Vagina (tissue), 2 donors: ENCODE results near the gene ENTHD1.

Experiments
- POLR2A ChIP-seq, 2 donors: fragments of 450-650 bp; IDR thresholded peaks; one replicate each; pipeline ENCODE4 v1.6.1; 2017; ENCODE audit warnings: antibody characterized with exemption in 2 of 2, mild to moderate bottlenecking in 2 of 2, moderate library complexity in 2 of 2
- POLR2AphosphoS5 ChIP-seq, 2 donors: sonication (generic); formaldehyde crosslinking; IDR thresholded peaks; one replicate each; pipeline ENCODE4 v1.9.0; 2017; ENCODE audit warnings: antibody characterized with exemption in 2 of 2, mild to moderate bottlenecking in 2 of 2, low read depth in 1 of 2; ENCODE audit not compliant: insufficient read depth in 1 of 2
- TF ChIP-seq, protein P1 (sequence below), 3 experiments: fragments of 450-650 bp in 2 of 3; fragments of 200-600 bp in 1 of 3; sonication (generic) in 1 of 3; IDR thresholded peaks; one replicate each; pipeline ENCODE4 v1.5.1; 2017 to 2019; ENCODE audit warnings: antibody characterized with exemption in 3 of 3, mild to moderate bottlenecking in 2 of 3, moderate library complexity in 2 of 3

DNA sequence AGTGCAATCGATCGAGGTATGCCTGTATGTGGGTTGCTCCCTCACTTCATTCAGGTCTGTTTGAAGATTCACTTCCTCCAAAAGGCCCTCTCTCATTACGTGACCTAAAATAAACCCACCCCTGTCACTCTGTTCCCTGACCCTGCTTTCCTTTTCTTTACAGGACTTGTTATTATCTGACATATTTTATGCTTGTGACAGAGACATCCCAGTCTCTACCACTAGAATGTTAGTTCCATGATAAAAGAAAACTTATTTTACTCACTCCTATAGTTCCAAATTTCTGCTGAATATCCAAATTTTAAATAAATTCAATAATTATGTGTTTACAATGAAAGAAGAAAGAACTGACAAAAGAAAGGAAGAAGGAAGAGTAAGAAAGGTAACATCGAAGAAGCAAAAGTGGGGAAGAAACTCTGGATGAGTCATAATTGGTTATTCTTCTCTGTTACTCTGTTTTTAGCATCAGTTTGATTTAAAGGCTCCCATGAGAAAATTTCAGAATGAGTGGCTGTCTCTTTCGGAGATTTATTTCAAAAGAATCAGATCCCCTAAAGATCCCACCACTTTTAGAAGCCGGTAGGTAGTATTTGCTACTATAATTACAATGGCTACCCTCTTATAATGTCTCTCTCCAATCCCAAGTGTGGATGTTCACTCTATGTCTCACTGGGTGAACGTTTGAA lies 33.5 kb downstream of the ENTHD1 start:
- TF ChIP-seq, protein P1, sequence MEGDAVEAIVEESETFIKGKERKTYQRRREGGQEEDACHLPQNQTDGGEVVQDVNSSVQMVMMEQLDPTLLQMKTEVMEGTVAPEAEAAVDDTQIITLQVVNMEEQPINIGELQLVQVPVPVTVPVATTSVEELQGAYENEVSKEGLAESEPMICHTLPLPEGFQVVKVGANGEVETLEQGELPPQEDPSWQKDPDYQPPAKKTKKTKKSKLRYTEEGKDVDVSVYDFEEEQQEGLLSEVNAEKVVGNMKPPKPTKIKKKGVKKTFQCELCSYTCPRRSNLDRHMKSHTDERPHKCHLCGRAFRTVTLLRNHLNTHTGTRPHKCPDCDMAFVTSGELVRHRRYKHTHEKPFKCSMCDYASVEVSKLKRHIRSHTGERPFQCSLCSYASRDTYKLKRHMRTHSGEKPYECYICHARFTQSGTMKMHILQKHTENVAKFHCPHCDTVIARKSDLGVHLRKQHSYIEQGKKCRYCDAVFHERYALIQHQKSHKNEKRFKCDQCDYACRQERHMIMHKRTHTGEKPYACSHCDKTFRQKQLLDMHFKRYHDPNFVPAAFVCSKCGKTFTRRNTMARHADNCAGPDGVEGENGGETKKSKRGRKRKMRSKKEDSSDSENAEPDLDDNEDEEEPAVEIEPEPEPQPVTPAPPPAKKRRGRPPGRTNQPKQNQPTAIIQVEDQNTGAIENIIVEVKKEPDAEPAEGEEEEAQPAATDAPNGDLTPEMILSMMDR (IDR thresholded peaks at IDR 0.05), result no peak
- TF ChIP-seq POLR2A (IDR thresholded peaks at IDR 0.05) (no peak), POLR2AphosphoS5 (IDR thresholded peaks at IDR 0.05; ENCODE audit: insufficient read depth in 1 of 2, low read depth in 1 of 2) (no peak)
